ENCODE data around the gene RPL10A. TPM values are rescaled to one million over a fixed set of nuclear protein-coding genes. Genes with fewer than 3 reads are reported as not detected.

RPL10A gene
- total and polyA plus RNA-seq, 2 of the 13 experiments (the other 11 are each of a cell fraction or from before 2014, with no cell fraction given): 1,854 to 2,726 TPM

GRCh38 chr6:35493307-35493983 is 25.2 kb downstream of the RPL10A start (continued):
- TF ChIP-seq ZNF710 (CRISPR knock-in tag; IDR thresholded peaks at IDR 0.05; ENCODE audit: borderline replicate concordance) (no peak), ZNF687 (CRISPR knock-in tag; IDR thresholded peaks at IDR 0.05) (no peak; the same call in 1 of the 2 replicates), ZNF318 (CRISPR knock-in tag; IDR thresholded peaks at IDR 0.05) (no peak), WIZ (CRISPR knock-in tag; IDR thresholded peaks at IDR 0.05) (no peak), JUND (CRISPR knock-in tag; IDR thresholded peaks at IDR 0.05) (no peak), SOX13 (IDR thresholded peaks at IDR 0.05) (no peak), SOX13 (CRISPR knock-in tag; conservative IDR thresholded peaks at IDR 0.05 in 1 of 2, IDR thresholded peaks at IDR 0.05 in 1 of 2) (no peak), ZBTB38 (CRISPR knock-in tag; IDR thresholded peaks at IDR 0.05) (peak; percentile 44; the same call in 1 of the 2 replicates), KLF12 (CRISPR knock-in tag; IDR thresholded peaks at IDR 0.05; ENCODE audit: borderline replicate concordance) (no peak), ZNF160 (CRISPR knock-in tag; IDR thresholded peaks at IDR 0.05) (no peak), DMTF1 (CRISPR knock-in tag; IDR thresholded peaks at IDR 0.05) (no peak)
